ENCODE measurements around the gene BMPR1B.
"Not testable (repeated sequence)": the region's sequence is repeated elsewhere in the genome, so short reads cannot be mapped to it uniquely, and the experiment has no call there.

BMPR1B gene

GRCh38 chr4:95159384-95159783 lies 401.6 kb downstream of the BMPR1B start:
- TF ChIP-seq CTCF (conservative IDR thresholded peaks at IDR 0.05; ENCODE audit: low read depth, low read length) = no peak
- no peak overlapping the region for H3K4me3 ChIP-seq (ENCODE audit: low read depth, low read length)
- no peak for DNase-seq (ENCODE audit: low read depth)

GRCh38 chr4:95161781-95162469 lies 404.2 kb downstream of the BMPR1B start:
- no peak for DNase-seq (ENCODE audit: low read depth)
- H3K4me3 ChIP-seq (ENCODE audit: low read depth, low read length) = no peak overlapping the region
- no peak for TF ChIP-seq CTCF (conservative IDR thresholded peaks at IDR 0.05; ENCODE audit: low read depth, low read length)

- no peak for TF ChIP-seq CTCF (conservative IDR thresholded peaks at IDR 0.05; ENCODE audit: low read depth, low read length)
- DNase-seq (ENCODE audit: low read depth) = no peak
- H3K4me3 ChIP-seq (ENCODE audit: low read depth, low read length) = no peak overlapping the region
Observed at GRCh38 chr4:95162867-95163266, 405.1 kb downstream of the BMPR1B start.

- H3K4me3 ChIP-seq (ENCODE audit: low read depth, low read length) = no peak overlapping the region
- peak; percentile 60 for TF ChIP-seq CTCF (conservative IDR thresholded peaks at IDR 0.05; ENCODE audit: low read depth, low read length)
- peak; percentile 86 for DNase-seq (ENCODE audit: low read depth)
Observed at GRCh38 chr4:95165926-95166524, 408.3 kb downstream of the BMPR1B start.

DNA sequence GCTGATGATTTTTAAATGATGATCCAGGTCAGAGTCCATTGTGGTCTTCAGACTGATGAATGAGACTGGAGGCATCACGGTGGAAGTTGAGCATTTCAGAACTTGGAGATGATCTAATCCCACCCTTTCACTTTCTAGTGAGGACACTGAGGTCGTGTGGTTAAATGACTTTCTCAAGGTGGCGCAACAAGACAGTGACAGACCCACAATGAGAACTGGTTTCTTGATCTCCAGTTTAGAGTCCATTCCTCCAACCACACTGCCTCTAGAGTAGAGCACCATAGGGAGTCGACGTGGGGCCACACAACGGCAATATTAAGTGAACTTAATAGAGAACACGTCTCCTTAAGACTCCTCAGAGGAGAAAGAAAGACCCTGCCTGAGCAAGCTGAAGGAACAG lies 410.1 kb downstream of the BMPR1B start:
- DNase-seq (ENCODE audit: low read depth) = no peak
- no peak for TF ChIP-seq CTCF (conservative IDR thresholded peaks at IDR 0.05; ENCODE audit: low read depth, low read length)
- H3K4me3 ChIP-seq (ENCODE audit: low read depth, low read length) = no peak overlapping the region

DNA sequence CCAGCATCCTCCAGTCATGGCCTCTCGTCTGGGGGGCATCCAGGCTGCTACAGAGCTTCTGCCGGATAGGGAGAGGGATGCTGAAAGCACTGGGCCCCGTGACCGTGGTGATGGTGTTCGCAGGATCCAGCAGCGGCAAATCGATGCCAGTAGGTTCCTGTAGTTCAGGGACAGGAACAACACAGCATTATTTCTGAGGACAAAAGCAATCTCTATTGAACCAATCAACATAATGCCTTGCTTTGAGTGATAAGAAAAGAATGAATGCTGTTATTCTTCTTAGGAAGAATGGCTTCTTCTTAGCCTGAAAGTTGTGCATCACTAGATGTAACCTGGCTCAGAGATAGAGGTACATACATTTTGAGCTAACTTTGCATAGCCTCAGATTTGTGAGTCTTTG lies 412.4 kb downstream of the BMPR1B start:
- no peak overlapping the region for H3K4me3 ChIP-seq (ENCODE audit: low read depth, low read length)
- no peak for DNase-seq (ENCODE audit: low read depth)
- no peak for TF ChIP-seq CTCF (conservative IDR thresholded peaks at IDR 0.05; ENCODE audit: low read depth, low read length)

- not testable (repeated sequence) for H3K4me3 ChIP-seq (ENCODE audit: low read depth, low read length); DNase-seq (ENCODE audit: low read depth)
Observed at GRCh38 chr4:95171377-95171776, 413.6 kb downstream of the BMPR1B start.

All from choroid plexus epithelial cell (primary cell).